HL-60/S4 treated with retinoic acid at 250 ng/mL for 4 days and 3 days (cell line): ENCODE results near the gene FGF8.
"Not testable (repeated sequence)": the region's sequence is repeated elsewhere in the genome, so short reads cannot be mapped to it uniquely, and the experiment has no call there.

Source experiments
- in situ Hi-C: fragments of 300-500 bp; cut with MboI; formaldehyde crosslinking; loops from 2 replicates; pipeline ENCODE4 v1.7.0; 2022; ENCODE audit warnings: low sequenced_read_pairs

The FGF8 gene, protein sequence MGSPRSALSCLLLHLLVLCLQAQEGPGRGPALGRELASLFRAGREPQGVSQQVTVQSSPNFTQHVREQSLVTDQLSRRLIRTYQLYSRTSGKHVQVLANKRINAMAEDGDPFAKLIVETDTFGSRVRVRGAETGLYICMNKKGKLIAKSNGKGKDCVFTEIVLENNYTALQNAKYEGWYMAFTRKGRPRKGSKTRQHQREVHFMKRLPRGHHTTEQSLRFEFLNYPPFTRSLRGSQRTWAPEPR

DNA sequence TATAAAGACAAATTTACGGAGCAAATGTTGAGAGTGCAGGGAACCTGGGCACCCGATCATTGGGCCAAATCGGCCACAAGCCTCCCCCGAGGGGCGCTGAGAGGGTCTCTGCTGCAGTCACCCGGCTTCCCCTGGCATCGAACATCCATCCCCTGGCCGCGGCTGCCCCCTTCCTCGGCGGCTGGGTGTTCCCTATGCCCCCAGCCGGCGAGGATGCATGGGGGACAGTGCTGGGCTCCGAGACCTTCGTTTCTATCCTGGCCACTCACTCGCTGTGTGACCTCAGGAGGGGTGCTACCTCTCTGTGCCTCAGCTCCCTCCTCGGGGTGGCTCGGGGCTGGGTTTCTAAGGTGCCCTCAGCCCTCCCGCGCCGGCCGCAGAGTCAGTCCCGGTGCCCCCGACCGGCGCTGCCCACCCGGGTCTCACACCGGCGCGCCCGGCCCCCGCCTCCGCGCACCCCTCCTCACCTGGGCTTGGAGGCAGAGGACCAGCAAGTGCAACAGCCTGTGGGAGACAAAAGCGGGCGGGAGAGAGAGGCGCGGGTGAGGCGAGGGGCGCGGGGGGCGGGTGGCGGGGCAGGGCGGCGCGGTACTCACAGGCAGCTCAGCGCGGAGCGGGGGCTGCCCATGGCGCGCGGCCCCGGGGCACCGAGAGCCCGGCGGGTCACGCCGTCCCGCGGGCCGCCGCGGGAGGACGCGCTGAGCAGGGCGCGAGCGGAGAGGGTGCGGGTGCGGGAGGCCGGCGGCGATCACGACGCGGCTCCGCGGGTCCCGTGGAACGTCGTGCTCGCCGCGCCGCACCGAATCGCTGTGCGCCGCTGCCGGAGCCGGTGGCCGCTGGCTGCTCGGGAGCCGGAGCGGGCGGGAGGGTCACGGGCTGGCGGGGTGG is at the start of gene FGF8:
TSS of gene FGF8 (minus strand) at position 842 of the 888 bp plus-strand sequence. CDS start at position 628, 214 bp downstream.
- in situ Hi-C loops = no loop called here

DNA sequence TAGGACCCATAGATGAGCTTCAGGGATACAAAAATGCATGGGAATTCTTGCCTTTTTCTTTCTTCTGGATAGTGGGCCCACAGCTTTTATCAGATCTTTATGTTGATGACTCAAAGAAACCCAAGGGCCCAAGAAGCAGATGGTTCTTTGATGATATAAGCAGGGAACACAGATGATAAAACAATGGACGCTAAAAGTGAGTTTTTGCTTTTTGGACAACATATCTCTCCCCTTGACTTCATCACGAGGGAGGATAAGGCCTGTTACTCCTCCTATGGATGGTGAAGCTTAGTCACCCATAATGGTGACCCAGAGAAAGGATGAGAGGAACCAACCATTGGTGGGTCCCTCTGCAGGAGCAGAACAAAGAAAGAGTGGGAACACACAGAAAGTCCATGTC is 48.8 kb upstream of the FGF8 start:
- in situ Hi-C loops = no loop called here

DNA sequence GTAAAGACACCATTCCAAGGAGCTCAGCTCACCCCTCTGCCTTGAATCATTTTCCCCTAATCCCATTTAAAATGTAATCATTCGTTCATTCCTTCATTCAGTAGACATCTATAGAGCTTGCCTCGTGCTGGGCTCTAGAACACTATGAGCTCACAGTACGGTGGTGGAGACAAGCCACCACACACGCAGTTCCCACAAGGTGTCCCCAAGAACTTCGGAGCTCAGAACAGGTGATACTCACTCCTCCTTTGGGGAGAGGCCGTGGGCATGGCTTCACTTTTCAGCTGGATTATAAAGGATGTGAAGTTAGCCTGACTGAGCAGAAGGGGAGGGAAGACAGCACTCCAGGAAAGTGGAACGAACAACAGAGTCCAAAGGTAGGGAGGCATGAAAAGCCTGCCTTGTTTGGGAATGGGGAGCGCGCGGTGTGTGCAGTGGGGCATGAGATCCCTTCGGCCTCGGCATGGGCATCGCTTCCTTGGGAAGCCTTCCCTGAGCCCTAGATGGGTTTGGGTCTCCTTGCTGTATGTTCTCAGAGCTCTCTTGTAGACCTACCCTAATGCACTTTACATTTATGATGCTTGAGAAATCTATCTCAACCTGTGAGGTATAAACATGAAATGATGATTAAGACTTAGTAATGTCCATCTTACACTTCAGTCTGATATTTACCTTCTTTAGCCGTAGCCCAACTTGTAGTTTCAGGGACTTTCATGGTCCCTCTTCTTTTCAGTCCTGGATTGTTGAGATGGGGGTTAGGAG is 43.1 kb upstream of the FGF8 start:
- in situ Hi-C loops = no loop called here

DNA sequence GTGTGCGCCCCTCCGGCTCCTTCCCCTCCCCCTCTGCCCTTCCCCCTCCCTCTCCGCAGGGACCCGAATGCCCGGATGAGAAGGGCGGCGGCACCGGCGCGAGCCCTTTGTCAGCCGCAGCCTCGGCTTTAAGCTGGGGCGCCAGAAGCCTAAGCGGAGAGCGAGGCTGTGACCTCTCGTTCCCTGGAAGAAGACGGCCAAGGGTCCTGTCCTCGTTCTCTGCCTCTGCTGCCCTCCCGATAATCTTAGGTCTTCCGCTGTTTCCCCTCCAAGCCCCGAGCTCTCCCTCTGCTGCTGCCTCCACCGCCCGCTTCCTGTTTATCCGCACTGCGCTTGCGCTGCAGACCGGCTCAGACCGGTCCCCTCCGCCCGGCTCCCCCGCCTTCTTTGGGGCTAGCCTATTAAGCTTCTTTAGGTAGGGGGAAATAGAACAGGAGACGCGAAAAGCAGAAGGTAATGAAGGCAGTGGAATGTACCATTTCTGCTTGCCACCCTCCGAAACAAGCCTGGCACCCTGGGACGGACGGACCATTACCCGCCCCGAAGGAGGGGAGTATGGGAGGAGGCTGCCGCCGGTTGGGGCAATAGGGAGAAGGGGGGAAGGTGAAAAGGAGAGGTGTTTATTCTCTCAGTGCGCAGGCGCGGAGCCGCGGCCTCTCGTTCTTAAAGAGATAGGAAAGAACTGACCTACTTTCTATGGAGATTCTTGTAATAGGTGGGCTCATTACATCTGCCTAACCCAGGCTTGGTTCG is 42.4 kb upstream of the FGF8 start, which contains the start of gene OGA:
TSS of gene OGA (minus strand) at position 326 of the 753 bp plus-strand sequence. CDS start 422 bp downstream, outside the sequence.
- in situ Hi-C loops = no loop called here

DNA sequence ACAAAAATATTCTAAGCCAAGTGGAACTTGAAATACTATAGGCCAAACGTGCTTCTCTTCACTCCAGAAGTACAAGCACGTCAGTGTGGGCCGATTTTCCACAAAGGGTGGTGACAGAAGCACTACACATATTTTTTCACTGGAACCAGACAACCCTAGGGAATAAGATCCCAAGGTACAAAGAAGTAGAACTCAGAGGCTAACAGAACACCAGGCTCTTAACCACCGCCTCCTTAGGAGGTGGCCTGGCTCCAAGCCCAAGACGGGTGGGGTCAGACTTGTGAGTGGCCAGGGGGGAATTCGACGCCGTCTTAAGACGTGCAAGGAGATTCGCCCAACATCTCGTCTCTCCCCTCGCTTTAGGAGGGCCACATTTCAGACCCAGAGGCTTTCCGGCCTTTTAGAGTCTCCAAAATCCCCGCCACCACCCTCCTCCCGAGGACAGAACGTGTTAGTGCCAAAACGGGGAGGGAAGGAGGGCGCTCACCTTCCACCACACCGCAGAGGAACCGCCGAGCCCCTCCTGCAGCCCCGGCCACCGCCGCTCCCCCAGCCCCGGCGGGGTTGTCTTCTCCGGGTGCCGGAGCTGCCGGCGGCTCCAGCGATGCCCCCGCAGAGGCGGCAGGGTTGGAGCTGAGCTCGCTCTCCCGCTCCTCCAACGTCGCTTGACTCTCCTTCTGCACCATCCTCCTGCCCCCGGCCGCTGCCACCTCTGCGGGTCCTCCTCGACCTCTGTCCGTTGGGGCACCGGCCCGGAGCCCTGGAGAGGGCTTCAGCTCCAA is 41.6 kb upstream of the FGF8 start:
- in situ Hi-C loops = no loop called here

DNA sequence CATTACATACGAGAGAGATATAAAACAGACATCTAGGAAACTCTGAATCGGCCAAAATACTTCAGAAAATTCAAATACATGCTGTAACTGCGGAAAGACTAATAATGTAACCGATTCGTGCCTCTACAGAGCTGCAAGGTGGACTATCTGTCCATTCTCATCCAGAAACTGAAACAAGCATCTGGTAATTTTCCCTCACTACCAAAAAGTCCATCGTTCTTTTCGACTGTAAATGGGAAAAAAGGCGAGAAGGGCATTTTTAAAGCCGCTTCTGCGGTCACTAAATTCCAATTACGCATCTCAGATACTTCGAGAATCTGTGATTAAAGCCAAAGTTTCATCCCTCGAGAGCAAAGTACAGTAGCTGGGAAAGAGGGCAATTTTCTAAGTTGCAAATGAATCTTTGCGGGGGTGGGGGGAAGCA is 41.0 kb upstream of the FGF8 start:
- in situ Hi-C loops = no loop called here

DNA sequence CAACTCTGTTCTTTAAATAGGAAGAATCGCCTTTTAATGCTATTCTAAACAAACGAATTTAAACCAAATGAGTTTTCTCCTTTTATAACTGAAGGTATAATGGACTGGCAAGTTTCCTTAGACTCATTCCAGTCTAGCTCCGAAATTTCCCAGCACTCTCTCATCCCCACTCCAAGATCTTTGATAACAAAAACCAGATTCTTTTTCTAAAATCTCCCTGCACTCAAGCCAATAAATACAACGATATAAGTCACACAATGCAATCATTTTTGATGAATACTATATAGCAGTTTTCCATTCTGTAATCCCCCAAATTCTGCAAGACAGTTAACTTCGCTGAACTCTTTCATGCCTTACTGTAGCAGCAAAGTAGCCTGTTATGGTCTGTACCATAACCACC is 40.5 kb upstream of the FGF8 start:
- in situ Hi-C loops = no loop called here

DNA sequence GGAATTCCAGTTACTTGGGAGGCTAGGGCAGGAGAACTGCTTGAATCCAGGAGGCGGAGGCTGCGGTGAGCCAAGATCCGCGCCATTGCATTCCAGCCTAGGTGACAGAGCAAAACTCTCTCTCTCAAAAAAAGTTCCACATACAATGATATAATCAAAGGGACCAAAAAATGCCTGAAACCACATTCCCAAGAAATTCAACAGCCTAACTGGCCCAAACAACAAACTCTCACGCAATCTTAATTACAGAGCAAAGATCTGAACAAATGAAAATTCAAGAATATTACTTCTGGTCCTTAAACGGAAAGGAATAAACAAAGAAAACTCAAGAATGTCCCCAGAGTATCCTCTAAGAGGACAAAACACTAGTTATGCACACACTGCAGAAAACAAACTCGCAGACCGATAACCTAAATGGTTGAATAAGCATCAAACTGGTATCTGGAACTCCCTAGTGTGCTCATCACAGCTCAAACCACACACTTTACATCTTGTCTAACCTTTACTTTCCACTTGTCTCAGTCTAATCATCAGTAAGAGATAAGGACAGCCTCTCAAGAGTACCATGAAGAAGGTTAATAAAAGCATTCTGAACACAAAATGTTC is 38.7 kb upstream of the FGF8 start:
- in situ Hi-C loops = no loop called here

DNA sequence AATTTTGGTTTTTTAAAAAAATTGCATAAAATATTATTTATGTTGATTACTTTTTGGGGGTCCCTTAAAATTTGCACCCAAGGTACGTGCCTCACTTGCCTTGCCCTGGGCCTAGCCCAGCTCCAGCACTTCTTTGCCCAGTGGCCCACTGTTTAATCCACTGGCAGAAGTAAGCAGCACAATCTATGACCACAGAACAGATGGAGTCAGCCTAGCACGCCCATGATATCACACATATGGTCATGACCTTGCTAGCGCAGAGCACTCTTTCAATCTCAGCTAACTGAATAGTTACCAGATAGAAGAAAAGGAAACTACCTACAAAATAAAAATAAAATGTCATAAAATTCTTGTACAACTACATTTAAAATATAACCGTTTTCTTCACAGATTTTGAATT is 36.7 kb upstream of the FGF8 start:
- in situ Hi-C loops = no loop called here

DNA sequence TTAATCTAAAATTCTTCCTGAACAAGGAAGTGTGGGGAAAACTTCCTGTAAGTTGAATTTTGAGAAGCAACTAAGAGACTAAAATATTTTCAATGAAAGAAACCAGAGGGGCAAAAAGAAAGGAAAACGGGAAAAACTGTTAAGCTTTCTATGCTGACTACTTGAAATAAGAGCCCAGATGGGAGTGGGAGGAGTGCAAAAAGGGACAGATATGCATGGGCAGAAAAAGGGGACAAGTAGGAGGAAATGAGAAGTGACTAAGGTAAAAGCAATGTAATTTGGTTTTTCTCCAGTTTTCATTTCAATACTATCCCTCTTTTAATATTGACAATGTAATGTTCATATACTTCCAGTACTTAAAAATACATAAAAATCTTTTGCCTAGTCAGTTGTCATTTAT is 31.2 kb upstream of the FGF8 start:
- in situ Hi-C loops = no loop called here

DNA sequence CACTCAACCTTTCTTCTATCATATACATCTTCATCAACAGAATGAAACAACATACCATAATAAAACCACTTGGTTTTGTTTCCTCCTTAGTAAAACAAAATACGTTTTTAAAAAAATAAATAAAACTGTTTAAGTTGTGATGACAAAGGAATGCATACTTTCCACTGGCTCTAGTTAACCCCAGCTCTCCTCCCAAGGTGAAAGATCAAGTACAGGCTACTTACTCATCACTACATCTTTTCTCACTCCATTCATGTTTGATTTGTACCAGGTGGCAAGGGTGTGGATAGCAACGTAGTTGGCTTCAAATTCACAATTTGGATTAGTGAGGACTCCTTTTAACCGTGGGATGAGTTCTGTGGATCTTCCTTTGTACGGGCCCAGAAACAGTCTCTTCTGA is 27.6 kb upstream of the FGF8 start:
- in situ Hi-C loops = no loop called here

DNA sequence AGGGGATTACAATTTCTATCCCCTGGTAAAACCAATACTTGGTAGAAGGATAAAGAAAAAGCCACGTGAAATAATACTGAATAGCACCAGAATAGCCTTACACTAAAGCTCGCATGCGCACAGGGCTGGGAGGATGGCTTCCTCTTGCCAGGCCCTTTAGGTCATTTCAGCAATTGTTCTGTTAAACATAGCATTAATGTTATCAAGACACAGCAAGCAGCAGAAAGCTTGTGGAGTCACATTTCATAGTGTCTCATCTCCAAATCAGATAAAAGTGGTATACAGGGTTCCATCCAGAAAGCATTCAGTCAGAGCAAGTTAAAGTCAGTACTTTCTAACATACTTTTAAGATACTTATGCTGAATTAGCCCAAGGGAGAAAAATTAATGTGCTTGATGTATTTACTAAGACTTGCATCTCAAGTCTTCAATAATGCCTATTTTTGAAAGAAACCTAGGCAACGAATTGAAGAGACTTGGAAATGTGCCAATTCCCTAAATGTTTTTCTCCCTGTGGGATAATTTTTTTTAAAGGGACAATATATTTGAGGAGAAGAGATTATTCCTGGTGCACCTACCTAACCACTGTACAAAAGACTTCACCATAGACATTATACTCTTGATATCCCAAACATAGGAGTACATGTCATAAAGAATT is 21.6 kb upstream of the FGF8 start:
- in situ Hi-C loops = no loop called here

DNA sequence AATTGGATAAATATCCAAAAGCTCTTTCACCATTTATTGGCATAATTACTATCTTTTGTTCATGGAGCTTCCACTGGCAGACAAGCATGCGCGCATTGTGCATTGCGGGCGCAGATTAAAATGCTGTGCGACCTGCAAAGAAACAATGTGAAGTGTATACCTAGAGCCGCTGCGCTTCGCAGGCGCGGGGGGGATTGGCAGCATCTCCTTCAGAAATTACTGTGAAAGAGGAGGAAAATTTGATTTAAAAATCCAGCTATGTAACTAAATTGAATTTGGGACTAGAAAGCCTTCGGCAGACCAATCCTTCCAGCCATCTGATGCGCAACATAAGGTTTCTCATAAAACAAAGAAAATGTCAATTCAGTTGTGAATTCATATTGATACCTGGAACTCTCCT is 17.6 kb upstream of the FGF8 start:
- in situ Hi-C loops = no loop called here

DNA sequence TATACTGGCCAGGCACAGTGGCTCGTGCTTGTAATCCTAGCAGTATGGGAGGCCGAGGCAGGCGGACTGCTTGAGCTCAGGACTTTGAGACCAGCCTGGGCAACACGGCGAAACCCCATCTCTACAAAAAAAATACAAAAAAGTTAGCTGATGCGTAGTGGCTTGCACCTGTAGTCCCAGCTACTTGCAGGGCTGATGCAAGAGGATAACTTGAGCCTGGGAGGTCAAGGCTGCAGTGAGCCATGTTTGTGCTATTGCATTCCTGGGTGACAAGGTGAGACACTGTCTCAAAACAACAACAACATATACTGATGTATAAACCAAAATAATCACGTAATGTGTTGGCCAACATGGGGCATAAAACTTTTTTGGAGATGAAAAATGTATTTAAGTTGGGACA is 13.8 kb upstream of the FGF8 start:
- in situ Hi-C loops = no loop called here

DNA sequence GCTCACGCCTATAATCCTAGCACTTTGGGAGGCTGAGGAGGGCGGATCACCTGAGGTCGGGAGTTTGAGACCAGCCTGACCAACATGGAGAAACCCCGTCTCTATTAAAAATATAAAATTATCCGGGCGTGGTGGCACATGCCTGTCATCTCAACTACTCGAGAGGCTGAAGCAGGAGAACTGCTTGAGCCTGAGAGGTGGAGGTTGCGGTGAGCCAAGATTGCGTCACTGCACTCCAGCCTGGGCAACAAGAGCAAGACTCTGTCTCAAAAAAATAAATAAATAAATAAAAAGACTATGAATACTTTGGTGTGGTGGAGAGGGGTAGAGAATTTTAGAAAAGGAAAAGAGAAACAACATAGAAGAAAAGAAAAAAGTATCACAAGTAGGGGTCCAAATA is 13.3 kb upstream of the FGF8 start:
- in situ Hi-C loops = not testable (repeated sequence)

DNA sequence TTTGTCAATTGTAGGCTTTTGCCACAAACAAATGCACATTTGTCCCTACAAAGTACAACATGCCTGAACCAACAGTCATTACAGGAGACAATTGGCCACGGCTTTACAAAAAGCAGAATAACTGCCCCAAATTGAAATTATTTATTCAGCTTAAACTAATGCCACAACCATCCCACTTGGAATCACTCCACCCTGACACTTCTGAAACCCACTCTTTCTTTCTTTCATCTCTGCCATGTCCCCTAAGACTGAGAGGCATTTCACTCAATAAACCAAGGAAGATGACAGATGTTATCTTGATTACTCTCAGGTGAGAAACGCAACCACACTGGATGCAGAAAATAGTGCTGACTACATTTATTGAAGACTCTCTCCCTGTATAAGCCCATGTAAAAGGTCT is 9.9 kb upstream of the FGF8 start:
- in situ Hi-C loops = no loop called here

DNA sequence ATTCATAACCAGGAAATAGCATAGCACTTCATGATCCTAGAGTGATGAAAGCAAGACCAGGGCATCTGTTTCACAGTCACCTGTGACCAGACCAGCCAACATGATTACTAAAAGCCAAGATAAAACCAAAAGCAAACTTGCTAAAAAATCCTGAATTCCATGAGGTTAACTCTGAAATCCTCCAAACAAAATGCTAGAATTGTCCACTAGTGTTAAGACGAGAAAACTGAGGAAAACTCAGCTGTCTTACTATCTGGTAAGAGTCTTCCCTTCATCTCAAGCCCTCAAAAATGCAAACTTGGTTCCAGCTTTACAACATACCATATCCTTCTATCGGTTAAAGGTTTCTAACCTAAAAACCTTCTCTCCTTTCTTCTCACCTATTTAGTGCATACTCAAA is 8.6 kb upstream of the FGF8 start:
- in situ Hi-C loops = no loop called here

DNA sequence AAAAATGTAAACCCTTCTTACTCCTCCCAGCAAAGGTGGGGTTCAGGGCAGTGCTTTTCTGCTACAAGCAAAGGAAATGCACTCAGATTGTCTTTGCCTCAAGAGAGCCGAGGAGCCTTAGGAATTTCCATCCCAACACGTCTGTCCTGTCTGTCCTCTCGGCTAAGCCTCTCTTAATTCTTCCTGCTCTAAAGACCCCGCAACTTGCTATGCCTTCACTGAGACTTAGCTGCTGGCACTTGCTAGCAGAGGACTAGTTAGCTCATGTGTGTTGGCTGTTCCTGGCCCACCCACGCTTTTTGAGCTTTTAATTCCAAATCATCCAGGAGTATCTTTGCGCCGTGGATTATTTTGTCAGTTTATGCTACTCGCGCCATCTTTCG is 7.8 kb upstream of the FGF8 start:
- in situ Hi-C loops = no loop called here
